ENCODE data around the gene PNMA6E. TPM values are rescaled to one million over a fixed set of nuclear protein-coding genes. Genes with fewer than 3 reads are reported as not detected.

Gene PNMA6E
- total RNA-seq, 1 donor from 2014 or later: not detected

GRCh38 chrX:153417637-153418036 lies 16.5 kb upstream of the PNMA6E start:
- no peak for DNase-seq (ENCODE audit: extremely low spot score in 2 of 2)
- Histone ChIP-seq H3K4me3 (no peak overlapping the region), H3K27ac (no peak overlapping the region), H3K27me3 (no peaks in the 10 kb centered on the region), H3K9me3 (no peaks in the 10 kb centered on the region), H3K36me3 (no peaks in the 10 kb centered on the region), H3K4me1 (no peaks in the 10 kb centered on the region)
- TF ChIP-seq CTCF (IDR thresholded peaks at IDR 0.05): no peak
- no peak for TF ChIP-seq POLR2A (IDR thresholded peaks at IDR 0.05)
- TF ChIP-seq POLR2AphosphoS5 (IDR thresholded peaks at IDR 0.05; ENCODE audit: insufficient read depth in 1 of 2, low read depth in 1 of 2): no peak
- intact Hi-C loops (cut with DNase I): no loop called here

DNA sequence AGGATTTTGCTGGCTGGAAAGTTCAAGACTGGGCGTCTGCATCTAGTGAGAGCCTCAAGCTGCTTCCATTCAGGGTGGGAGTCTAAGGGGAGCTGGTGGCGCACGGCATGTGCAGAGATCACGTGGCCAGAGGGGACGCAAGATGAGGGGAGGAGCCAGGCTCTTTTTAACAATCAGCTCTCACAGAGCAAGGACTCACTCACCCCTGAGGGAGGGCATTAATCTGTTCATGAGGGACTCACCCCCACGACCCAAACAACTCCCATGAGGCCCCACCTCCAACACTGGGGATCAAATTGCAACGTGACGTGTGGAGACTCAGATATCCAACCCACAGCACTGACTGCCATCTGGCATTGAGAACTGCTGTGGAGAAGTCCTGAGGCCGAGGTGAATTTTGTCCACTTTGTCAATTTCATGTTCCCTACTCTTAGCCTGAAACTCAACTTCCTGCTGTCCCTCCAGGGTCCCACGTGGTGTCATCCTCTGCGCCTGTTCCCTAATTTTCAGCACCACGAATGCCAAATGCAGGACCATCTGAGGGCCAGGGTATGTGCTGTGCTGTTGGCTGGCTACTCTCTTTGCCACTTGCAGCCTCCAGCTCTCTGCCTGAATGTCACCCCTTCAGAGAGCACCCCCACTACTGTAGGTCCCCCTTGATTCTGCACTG lies 15.8 kb upstream of the PNMA6E start:
- DNase-seq (ENCODE audit: extremely low spot score in 2 of 2): no peak
- Histone ChIP-seq H3K9me3 (no peaks in the 10 kb centered on the region), H3K27ac (no peak overlapping the region), H3K4me1 (peaks cover 3% of the 10 kb centered on the region), H3K36me3 (no peaks in the 10 kb centered on the region), H3K27me3 (no peaks in the 10 kb centered on the region), H3K4me3 (no peak overlapping the region)
- TF ChIP-seq CTCF (IDR thresholded peaks at IDR 0.05) (no peak), POLR2AphosphoS5 (IDR thresholded peaks at IDR 0.05; ENCODE audit: insufficient read depth in 1 of 2, low read depth in 1 of 2) (no peak), POLR2A (IDR thresholded peaks at IDR 0.05) (no peak)
- intact Hi-C loops (cut with DNase I): no loop called here

GRCh38 chrX:153414856-153415510 lies 13.8 kb upstream of the PNMA6E start:
- no peaks in the 10 kb centered on the region for H3K27me3 ChIP-seq
- DNase-seq (ENCODE audit: extremely low spot score in 2 of 2): no peak
- TF ChIP-seq POLR2AphosphoS5 (IDR thresholded peaks at IDR 0.05; ENCODE audit: insufficient read depth in 1 of 2, low read depth in 1 of 2) (no peak), POLR2A (IDR thresholded peaks at IDR 0.05) (no peak), CTCF (IDR thresholded peaks at IDR 0.05) (no peak)
- H3K4me1 ChIP-seq: peaks cover 8% of the 10 kb centered on the region
- H3K27ac ChIP-seq: no peak overlapping the region
- H3K36me3 ChIP-seq: no peaks in the 10 kb centered on the region
- H3K4me3 ChIP-seq: no peak overlapping the region
- no peaks in the 10 kb centered on the region for H3K9me3 ChIP-seq
- intact Hi-C loops (cut with DNase I): no loop called here

- intact Hi-C loops (cut with DNase I): no loop called here
- TF ChIP-seq CTCF (IDR thresholded peaks at IDR 0.05) (no peak), POLR2A (IDR thresholded peaks at IDR 0.05) (no peak), POLR2AphosphoS5 (IDR thresholded peaks at IDR 0.05; ENCODE audit: insufficient read depth in 1 of 2, low read depth in 1 of 2) (no peak)
- Histone ChIP-seq H3K9me3 (no peaks in the 10 kb centered on the region), H3K27me3 (no peaks in the 10 kb centered on the region), H3K4me3 (no peak overlapping the region), H3K4me1 (peaks cover 8% of the 10 kb centered on the region), H3K27ac (no peak overlapping the region), H3K36me3 (no peaks in the 10 kb centered on the region)
- DNase-seq (ENCODE audit: extremely low spot score in 2 of 2): no peak
These were observed 12.6 kb upstream of the PNMA6E start for GRCh38 chrX:153413731-153414130.

Data from vagina (tissue), 2 donors.